ENCODE data around the gene NAV2.

- TF ChIP-seq CTCF (IDR thresholded peaks at IDR 0.05) (no peak), POLR2A (IDR thresholded peaks at IDR 0.05) (no peak)
Measured at GRCh38 chr11:20003351-20003750, 290.7 kb downstream of the NAV2 start.
